ENCODE results near the gene NUP58.

The NUP58 gene

GRCh38 chr13:25301347-25302113 is at the start of gene NUP58:
TSS of gene NUP58 (plus strand) at chr13:25301625. CDS start at chr13:25301774, 149 bp downstream.
- peak; percentile 97 for DNase-seq (ENCODE audit: extremely low read depth, insufficient read length)
- H3K4me3 ChIP-seq (replicated peaks; ENCODE audit: low read depth, low read length), result peak within 1 kb of the TSS; percentile 89
- TF ChIP-seq CTCF (IDR thresholded peaks at IDR 0.05; ENCODE audit: insufficient read depth, low read length, poor library complexity, severe bottlenecking), result no peak
- H3K27me3 ChIP-seq (replicated peaks; ENCODE audit: control insufficient read depth, insufficient read depth, low read length), result no peaks in the 10 kb centered on the region
- H3K36me3 ChIP-seq (ENCODE audit: control insufficient read depth, insufficient read depth, low read length), result peaks cover 4% of the 10 kb centered on the region

GRCh38 chr13:25252225-25252624 is 49.2 kb upstream of the NUP58 start:
- Histone ChIP-seq H3K4me3 (replicated peaks; ENCODE audit: low read depth, low read length) (no peak overlapping the region), H3K27me3 (replicated peaks; ENCODE audit: control insufficient read depth, insufficient read depth, low read length) (no peaks in the 10 kb centered on the region), H3K36me3 (ENCODE audit: control insufficient read depth, insufficient read depth, low read length) (no peaks in the 10 kb centered on the region; the same call in 1 of the 2 replicates)
- TF ChIP-seq CTCF (IDR thresholded peaks at IDR 0.05; ENCODE audit: insufficient read depth, low read length, poor library complexity, severe bottlenecking), result no peak
- DNase-seq (ENCODE audit: extremely low read depth, insufficient read length), result no peak

GRCh38 chr13:25252752-25253151 is 48.7 kb upstream of the NUP58 start:
- Histone ChIP-seq H3K27me3 (replicated peaks; ENCODE audit: control insufficient read depth, insufficient read depth, low read length) (no peaks in the 10 kb centered on the region), H3K36me3 (ENCODE audit: control insufficient read depth, insufficient read depth, low read length) (no peaks in the 10 kb centered on the region; the same call in 1 of the 2 replicates), H3K4me3 (replicated peaks; ENCODE audit: low read depth, low read length) (no peak overlapping the region)
- no peak for DNase-seq (ENCODE audit: extremely low read depth, insufficient read length)
- TF ChIP-seq CTCF (IDR thresholded peaks at IDR 0.05; ENCODE audit: insufficient read depth, low read length, poor library complexity, severe bottlenecking), result no peak

GRCh38 chr13:25253702-25254101 is 47.7 kb upstream of the NUP58 start:
- no peaks in the 10 kb centered on the region; the same call in 1 of the 2 replicates for H3K36me3 ChIP-seq (ENCODE audit: control insufficient read depth, insufficient read depth, low read length)
- DNase-seq (ENCODE audit: extremely low read depth, insufficient read length), result no peak
- TF ChIP-seq CTCF (IDR thresholded peaks at IDR 0.05; ENCODE audit: insufficient read depth, low read length, poor library complexity, severe bottlenecking), result no peak
- H3K4me3 ChIP-seq (replicated peaks; ENCODE audit: low read depth, low read length), result no peak overlapping the region
- H3K27me3 ChIP-seq (replicated peaks; ENCODE audit: control insufficient read depth, insufficient read depth, low read length), result no peaks in the 10 kb centered on the region

GRCh38 chr13:25262261-25262660 is 39.2 kb upstream of the NUP58 start:
- H3K4me3 ChIP-seq (replicated peaks; ENCODE audit: low read depth, low read length), result no peak overlapping the region
- no peak for DNase-seq (ENCODE audit: extremely low read depth, insufficient read length)
- no peaks in the 10 kb centered on the region for H3K27me3 ChIP-seq (replicated peaks; ENCODE audit: control insufficient read depth, insufficient read depth, low read length)
- TF ChIP-seq CTCF (IDR thresholded peaks at IDR 0.05; ENCODE audit: insufficient read depth, low read length, poor library complexity, severe bottlenecking), result no peak
- no peaks in the 10 kb centered on the region; the same call in none of the 2 replicates for H3K36me3 ChIP-seq (ENCODE audit: control insufficient read depth, insufficient read depth, low read length)
